GM04503 (cell line): ENCODE data around the gene TUFT1.

Source experiments
- DNase-seq: peaks from one replicate; pipeline ENCODE4 v3.0.0-alpha.2; 2012; ENCODE audit warnings: low read depth

The TUFT1 gene

DNA sequence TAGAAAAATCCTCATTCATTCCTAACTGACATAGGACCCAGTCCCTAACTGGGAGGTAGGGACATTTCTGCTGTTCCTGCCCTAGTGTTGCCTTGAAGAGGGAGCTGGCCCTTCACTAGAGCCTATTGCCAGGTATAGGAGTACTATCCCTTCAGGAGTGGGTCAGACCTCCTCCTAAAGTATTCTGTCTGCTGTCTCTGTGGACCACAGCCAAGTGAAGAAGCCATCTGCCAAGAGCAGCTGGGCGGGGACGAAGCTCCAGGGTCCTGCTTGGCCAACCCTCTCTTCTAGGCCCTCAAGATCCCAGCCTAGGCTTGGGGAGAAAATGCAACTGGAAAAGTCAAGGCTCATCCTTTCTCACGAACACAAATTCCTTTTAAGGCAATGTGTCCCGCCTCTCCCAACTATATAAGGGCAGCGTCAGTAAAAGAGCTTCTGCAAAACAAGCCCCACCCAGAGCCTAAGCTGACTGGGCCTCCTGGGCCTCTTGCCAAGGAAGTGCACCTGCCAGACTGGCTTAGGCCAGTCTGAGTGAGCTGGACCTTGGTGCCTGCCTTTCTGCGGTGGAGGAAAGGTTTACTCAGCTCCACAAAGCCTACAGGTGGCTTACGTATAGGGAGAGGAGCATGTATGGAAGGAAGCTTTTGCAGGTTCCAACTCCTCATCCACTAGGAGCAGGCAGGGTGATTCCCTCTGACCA lies 638 bp upstream of the TUFT1 start:
- DNase-seq: no peak

DNA sequence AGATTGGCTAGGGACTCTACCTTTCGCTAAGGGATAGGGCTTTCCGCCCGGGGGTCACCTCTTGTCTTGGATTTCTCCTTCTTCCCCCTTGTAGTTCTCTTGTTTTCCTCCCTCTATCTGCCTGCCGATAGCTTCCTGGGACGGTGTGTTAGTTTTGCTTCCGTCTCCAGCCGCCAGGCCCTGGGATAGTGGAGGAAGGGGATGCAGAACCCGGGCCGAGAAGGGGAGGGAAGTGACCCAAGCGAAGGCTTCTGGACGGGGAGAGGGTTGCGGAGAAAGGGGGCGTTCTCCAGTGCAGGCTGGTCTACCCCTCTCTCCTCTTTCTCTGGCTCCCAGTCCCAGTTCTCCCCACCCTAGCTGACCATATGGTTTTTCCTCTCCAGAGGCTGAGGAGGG lies 871 bp downstream of the TUFT1 start:
- DNase-seq: no peak

DNA sequence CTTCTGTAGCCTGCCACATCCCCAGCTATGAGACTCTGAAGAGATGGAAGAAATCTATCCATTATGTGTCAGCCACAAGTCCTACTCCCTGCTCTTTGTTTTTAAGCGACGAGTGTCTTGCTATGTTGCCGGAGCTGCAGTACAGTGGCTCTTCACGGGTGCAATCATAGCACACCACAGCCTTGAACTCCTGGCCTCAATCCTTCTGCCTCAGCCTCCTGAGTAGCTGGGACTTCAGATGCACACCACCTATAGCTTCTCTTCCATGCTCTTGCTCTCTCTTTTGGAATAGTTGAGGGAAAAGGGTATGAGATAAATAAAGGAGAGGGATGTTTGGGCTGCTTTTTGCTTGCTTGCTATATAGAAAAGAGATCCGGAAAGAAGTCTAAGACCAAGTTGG lies 1.6 kb downstream of the TUFT1 start:
- no peak for DNase-seq

DNA sequence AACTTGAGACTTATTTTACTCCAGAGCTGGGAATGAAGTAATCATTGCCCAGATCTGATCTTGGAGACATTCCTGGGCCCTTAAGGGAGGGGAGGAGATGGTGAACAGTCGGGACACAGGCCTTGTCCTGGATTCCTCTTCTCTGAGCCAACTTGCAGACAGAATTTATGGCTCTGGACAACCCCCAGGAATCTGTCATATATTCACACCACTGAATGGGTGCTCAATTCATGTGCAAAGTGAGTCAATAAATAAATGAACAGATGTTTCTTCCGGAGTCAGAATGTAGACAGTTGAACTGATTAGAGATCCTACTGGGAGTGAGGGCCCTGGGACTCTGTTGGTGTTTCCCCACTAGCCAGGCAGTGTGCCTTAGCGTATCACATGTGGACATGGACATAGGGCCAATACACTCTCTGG lies 2.6 kb downstream of the TUFT1 start:
- DNase-seq: peak; percentile 93

DNA sequence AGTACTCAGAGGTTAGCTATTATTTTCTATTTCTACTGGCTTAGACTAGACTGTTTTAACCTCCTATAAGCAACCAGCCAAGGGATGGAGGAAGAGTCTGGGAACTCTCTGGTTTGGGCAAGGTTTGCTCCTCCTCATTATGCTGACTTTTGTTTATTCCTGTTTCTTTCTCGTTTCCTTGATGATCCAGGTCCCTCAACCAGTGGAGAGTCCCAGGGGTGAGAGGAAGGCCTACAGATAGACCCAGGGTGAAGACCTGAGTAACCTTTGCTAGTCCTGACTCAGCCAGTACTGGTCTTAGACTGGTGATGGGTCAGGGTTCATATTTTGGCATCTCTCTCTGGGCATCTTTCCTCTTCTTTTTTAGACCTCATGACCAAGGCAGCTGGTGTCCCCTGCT lies 5.4 kb downstream of the TUFT1 start:
- DNase-seq: no peak

DNA sequence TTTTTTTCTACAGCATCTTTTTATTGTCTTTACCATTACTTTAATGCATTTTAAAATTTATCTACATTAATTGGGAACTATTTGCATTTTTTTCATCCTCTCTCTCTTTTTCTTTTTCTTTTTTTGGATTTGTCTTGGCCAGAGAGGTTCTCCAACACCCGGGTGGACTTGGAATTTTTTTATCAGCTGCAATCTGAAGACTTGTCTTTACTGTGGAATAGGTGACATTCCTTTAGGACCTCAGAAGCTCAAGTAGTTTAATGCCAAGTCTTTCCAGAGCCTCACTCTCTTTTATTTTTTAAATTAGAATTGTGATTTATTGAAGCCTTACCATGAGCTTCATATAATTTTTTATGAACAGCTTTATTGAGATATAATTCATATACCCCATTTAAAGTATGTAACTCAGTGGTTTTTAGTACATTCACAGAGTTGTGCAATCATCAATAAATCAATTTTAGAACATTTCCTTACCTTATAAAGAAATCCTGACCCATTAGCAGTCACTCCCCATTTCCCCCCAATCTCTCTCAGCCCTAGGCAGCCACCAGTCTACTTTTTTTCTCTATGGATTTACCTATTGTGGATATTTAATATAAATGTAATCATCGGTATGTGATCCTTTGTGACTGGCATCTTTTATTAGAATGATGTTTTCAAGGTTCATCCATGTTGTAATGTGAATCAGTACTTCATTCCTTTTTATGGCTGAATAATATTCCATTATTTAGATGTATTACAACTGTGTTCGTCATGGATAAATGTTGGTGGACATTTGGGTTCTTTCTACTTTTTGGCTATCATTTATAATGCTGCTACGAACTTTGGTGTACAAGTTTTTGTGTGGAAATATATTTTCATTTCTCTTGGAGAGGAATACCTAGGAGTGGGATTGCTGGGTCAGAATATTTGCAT lies 6.2 kb downstream of the TUFT1 start:
- DNase-seq: no peak

DNA sequence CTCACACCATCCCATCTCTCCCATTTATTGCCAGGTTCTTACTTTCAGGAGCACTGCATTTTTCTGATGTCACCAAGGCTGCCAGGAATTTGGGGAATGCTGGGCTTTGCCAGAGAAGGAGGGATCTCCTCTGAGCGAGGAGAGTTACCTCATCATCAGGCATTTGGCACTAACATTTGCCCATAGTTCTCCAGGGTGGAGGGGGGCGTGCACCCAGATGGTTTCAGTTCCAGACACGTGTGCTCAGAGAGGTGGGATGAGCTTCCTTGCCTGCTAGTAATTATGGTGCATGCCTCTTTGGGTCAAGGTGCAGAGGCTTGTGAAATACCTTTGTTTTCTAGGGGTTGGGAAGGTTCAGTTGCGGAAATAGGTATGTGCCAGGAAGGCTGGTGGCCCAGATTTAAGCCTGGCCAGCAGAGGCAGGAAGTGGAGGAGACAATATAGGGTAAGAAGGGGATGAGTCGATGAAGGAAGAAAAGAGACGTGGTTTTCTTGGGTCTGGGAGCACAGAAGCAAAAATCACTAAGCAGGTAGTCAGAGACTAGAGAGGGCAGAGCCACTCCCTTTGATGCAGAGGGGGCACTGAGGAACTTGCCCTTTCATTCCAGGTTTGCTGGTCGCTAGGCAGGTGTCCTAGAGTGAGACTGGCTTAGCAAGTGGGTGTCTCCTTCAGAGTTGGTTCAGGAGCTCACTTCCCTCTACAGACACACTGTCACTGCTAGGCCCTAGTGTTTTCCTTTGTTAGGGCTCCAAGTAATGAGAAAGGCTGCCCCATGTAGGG lies 7.2 kb downstream of the TUFT1 start:
- DNase-seq: peak; percentile 94

DNA sequence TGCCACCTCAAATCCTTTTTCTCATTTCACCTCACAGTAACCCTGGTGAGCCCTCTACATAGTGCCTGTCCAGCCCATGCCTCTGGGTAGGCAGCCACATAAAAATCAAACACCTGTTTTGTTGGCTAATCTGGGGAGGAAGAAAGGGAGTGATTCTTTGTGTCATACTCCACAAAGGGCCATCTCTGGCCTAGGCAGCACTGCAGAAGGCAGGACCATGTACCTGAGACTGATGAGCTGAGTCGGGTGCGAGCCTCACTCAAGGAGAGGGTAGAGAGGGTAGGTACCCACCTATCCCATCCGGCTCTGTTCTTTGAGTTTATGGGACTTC lies 7.8 kb downstream of the TUFT1 start:
- no peak for DNase-seq

DNA sequence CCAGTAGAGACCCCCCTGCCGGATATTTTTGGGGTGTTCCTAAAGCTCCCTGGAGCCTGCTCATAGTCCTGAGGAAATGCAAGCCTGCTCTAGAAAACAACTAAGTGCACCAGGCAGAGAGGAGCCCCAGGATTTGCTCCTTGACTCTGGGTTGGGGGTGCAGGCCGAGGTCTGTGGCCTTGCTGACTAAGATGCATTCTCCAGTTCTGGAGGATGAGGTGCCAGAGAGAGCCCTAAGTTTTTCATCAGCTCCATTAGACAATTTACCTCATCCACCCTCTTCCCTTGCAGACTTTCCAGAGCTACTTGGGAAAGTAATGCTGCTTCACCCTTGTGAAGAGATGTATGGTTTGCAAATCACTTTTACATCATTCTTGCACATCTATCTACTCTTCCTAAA lies 9.1 kb downstream of the TUFT1 start:
- DNase-seq: no peak

DNA sequence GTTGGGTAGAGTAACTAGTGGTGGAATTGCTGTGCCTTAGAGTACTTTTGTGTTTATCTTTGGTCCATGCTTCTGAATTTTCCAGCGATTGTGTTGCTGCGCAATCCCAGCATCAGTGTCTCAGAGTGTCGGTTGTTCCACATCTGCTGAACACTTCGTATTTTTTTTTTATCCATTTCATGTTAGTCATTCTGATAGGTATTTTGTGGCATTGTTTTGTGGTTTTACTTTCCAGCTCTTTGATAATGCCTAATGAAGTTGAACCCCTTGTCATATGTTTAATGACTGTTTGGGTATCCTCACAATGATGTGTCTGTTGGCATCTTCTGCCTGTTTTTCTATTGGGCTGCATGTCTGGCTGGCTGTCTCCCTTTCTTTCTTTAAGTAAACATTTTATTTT lies 13.6 kb downstream of the TUFT1 start:
- no peak for DNase-seq

DNA sequence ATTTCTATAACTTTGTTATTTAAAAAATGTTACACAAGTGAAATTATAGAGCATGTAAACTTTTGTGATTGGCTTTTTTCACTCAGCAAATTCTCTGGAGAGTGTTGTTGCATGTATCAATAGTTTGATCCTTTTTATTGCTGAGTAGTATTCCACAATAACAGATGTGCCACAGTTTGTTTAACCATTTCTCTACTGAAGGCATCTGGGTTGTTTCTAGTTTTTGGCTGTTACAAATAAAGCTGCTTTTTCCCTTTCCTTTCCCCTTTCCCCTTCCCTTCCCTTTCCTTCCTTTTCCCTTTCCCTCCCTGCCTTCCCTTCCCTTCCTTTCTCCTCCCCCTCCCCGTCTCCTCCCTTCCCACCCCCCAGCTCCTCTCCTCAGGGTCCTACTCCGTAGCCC lies 15.9 kb downstream of the TUFT1 start:
- DNase-seq: no peak

DNA sequence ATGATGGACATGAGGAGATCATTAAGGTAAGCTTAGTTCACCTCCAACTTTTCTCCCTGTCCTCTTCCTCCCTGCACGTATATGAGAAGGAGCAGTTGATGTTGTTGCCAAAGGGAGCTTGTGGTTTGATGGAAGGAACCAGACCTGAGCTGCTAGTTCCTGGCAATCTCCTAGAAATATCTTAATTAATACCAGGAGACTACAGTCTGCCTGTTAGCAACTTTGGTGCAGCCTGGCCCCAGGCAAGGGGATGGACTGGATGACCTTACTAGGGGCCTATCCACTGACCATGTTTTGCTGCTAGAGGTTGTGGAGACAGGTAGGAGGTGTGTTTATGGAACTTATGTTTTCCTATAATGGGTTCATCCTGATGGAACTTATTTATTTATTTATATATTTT lies 22.6 kb downstream of the TUFT1 start:
- no peak for DNase-seq

DNA sequence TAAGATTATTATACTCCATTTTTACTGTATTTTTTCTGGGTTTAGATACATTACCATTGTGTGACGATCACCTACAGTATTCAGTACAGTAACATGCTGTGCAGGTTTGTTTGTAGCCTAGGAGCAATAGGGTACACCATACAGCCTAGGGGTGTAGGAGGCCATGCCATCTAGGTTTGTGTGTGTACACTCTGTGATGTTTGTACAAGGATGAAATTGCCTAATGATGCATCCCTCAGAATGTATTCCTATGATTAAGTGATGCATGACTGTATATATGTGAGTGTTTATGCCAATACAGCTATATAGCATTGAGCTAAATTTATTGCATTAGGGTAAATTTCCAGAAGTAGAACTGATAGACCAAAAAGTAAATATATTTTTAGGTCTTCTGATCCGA lies 23.3 kb downstream of the TUFT1 start:
- no peak for DNase-seq

DNA sequence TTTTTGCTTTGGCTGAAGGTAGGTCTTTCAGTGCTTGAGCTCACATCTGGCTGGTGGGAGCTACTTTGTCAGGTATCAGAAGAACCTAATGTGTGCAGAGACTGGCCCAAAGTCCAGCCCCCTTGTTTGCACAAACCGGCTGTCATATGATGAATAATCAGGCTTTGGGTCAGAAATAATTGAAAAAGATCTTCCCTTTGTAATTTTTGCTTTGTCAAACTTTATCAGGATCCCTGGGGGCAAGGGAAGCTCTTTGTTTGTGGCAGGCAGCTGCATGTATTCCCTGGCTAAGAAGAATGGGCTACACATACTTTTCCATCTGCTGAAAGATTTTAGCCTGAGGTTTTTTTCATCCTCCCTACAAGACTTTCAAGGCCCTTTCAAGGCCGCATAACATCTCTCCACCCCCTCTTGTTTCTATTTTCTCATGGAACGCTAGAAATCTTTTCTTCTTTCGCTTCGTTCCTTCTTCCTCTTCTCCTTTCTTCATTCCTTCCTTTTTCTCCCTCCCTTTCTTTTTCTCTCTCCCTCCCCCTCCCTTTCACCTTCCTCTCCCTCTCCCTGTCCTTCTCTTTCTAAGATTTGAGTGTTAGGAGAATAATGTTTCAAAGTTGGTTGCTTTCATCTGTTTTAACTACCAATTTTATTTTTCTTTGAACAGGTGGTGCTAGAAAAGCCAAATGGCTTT lies 25.5 kb downstream of the TUFT1 start:
- no peak for DNase-seq

DNA sequence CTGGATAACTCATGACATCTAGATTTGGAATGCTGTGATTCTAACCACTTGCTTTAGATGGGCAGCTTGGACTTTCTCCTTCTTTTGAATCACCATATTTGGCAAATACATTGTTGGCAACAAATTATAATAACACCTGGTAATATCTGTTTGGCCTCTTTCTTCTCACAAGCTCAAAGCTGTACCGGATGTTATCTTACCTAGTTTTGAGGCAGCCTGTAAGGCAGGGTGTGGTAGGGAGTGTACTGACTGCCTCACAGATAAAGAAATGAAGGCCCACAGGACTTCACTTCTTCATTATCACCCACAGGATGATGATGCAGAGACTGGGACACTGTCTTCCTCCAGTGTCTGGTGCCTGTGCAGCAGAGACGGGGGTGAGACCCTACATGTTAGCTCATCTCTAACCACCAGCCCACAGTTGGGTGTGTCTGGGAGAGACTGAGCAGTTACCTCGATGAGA lies 28.5 kb downstream of the TUFT1 start:
- DNase-seq: no peak

DNA sequence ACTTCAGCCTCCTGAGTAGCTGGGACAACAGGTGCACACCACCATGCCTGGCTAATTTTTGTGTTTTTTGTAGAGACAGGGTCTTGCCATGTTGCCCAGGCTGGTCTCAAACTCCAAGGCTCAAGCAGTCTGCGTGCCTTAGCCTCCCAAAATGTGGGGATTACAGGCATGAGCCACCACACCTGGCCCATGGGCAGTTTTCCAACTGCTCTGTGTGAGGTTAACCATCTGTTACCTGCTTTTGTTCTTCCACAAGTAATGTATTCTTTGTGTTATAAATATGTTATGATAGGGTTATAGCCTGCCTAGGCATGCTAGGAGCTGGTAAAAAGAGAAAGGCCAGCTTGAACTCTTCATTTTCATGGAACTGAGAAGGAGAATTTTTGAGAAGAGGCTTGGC lies 30.7 kb downstream of the TUFT1 start:
- DNase-seq: no peak

DNA sequence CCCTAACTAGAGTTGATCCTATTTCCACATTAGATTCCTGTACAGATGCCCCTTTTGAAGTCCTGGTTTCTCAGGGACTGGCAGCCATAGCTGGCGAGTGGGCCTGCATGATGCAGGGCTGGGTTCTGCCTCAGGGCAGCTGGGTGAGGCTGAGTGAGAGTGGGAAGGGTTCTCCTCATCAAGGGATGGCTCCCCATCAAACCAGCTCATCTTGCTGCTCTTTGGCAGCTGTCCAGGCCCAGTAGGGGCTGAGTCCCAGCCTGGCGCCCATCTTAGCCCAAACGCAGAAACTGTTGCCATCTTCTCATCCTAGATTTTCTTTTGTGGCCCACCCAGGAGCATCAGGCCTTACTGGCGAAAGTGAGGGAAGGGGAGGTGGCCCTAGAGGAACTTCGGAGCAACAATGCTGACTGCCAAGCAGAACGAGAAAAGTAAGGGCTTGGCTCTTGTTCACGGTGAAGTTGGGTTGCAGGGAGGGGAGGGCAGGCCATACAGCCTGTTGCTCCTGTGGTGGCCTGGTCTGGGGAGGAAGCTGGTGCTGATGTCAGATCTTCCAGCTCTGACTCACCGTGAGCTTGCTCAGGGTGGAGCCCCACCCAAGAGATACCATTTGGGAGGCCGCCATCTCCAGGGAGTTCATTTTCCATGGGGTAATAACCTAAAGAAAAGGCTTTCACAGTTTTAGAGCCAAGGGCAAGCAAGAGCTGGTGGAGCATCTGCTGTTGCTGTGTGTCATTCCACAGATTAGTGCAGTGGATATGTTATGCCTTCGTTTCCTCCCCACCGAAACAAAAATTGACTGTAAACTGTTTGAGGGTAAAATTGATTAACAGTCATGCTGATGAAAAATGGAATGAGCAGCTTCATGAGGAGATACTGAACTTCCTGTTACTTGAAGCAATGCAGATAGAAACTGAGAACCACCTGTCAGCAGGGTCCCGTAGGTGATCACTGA lies 34.7 kb downstream of the TUFT1 start:
- peak; percentile 34 for DNase-seq

DNA sequence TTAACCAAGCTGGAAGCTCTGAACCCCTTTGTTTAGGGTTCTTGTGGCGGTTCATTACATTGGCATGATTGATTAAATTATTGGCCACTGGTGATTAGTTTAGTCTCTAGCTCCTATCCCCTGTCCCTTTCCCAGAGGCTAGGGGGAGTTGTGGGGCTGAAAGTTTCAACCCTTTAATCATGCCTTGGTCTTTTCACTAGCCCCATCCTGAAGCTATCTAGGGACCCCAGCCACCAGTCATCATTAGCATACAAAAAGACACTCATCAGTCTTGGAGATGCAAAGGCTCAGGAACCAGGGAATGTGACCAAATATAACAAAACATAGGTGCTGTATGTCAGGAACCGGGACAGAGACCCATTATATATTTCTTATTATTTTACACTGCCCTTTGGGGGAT lies 37.1 kb downstream of the TUFT1 start:
- no peak for DNase-seq

DNA sequence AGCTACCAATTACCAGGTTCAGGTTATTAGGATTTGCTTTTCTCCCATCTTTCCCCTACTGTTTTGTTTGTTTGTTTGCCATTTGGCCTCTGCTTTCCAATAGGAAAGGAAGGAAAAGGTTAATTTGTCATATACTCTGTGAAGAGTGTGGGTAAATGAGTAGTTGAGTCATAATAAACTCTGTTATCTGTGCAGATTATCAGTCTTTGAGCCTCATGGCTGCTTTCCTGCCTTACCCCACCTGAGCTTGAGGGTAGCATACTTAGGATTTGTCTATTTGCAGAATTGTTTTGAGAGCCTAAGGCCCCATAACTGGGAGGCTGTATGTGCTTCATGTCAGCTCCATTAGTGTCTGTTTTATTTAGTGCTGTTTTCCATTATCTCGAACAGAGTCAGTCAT lies 38.8 kb downstream of the TUFT1 start:
- DNase-seq: no peak

DNA sequence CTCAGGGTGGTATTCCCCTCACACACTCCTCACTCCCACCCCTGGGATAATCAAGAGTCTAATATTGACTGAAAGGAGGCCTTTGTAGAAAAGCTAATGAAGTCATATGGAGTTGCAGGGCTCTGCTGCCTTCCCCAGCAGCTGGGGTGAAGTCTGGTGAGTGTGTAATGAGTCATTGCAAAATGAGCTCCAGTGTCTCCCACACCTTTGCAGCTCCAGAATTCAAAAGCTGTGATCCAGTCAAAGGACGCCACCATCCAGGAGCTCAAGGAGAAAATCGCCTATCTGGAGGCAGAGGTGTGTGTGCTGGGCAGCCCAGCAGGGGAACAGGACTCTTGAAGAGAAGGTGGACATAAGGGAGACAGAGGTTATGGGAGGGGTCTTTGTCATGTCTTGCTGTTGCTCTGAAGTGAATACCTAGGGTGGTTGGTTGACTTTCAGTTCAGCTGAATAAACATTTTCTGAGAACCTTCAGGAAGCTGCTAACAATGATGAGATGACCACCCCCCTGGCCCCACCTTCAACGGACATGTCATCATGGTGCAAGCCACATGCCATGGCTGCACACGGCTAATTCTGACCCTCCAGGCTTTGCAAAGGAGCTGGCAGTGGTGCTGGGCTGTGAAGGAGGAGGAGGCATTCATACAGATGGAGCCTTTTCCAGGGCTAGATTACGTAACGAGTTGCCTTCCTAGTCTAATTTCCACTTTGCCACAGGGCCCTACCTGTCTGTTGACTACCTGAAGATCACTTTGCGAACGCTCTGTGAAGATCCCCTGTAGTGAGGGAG lies 39.5 kb downstream of the TUFT1 start:
- no peak for DNase-seq
